Endodermal cell (in vitro differentiated cells): Measurements from ENCODE around the gene RYK. TPM values are rescaled to one million over a fixed set of nuclear protein-coding genes. Genes with fewer than 3 reads are reported as not detected.

Source experiments
- DNase-seq: peaks from one replicate; pipeline ENCODE4 v3.0.0-alpha.2; 2017
- H3K27ac ChIP-seq: 2 replicates; pipeline ENCODE4 v1.5.1; 2013; ENCODE audit warnings: mild to moderate bottlenecking, low read depth, low read length, moderate library complexity
- H3K27me3 ChIP-seq: 2 replicates; pipeline ENCODE4 v1.6.1; 2013; ENCODE audit warnings: mild to moderate bottlenecking, low read length, moderate library complexity; ENCODE audit not compliant: insufficient read depth, control insufficient read depth, poor library complexity, severe bottlenecking
- H3K36me3 ChIP-seq: 2 replicates; pipeline ENCODE4 v1.7.0; 2013; ENCODE audit warnings: mild to moderate bottlenecking, low read length, moderate library complexity; ENCODE audit not compliant: control insufficient read depth, insufficient read depth
- H3K4me1 ChIP-seq: one replicate; pipeline ENCODE4 v1.7.0; 2013; ENCODE audit warnings: low read length; ENCODE audit not compliant: control insufficient read depth, insufficient read depth
- H3K4me3 ChIP-seq: 2 replicates; pipeline ENCODE4 v1.5.1; 2013; ENCODE audit warnings: mild to moderate bottlenecking, low read length, moderate library complexity
- H3K9ac ChIP-seq: 2 replicates; pipeline ENCODE4 v1.6.1; 2013; ENCODE audit warnings: mild to moderate bottlenecking, low read length, moderate library complexity; ENCODE audit not compliant: poor library complexity, severe bottlenecking; ENCODE audit errors: extremely low read depth
- H3K9me3 ChIP-seq: 2 replicates; pipeline ENCODE4 v1.6.1; 2013; ENCODE audit warnings: mild to moderate bottlenecking, low read length, moderate library complexity; ENCODE audit not compliant: control insufficient read depth
- H3K27ac Mint-ChIP-seq: 2 replicates; pipeline ENCODE4 v1.8.0; 2020; ENCODE audit warnings: mixed read lengths
- H3K27me3 Mint-ChIP-seq: 2 replicates; pipeline ENCODE4 v1.8.0; 2021; ENCODE audit warnings: mild to moderate bottlenecking, mixed read lengths; ENCODE audit not compliant: insufficient read depth
- H3K36me3 Mint-ChIP-seq: 2 replicates; pipeline ENCODE4 v1.8.0; 2020; ENCODE audit warnings: low read depth, mixed read lengths
- H3K4me1 Mint-ChIP-seq: 2 replicates; pipeline ENCODE4 v1.8.0; 2020; ENCODE audit warnings: mixed read lengths
- H3K4me3 Mint-ChIP-seq: 2 replicates; pipeline ENCODE4 v1.8.0; 2020; ENCODE audit warnings: mild to moderate bottlenecking, moderate library complexity, mixed read lengths
- H3K9me3 Mint-ChIP-seq: 2 replicates; pipeline ENCODE4 v1.8.0; 2020; ENCODE audit warnings: mild to moderate bottlenecking, mixed read lengths
- WGBS, 2 experiments: methylation state at CpG; one replicate each; pipeline versions ENCODE4 v1.1.5 to v1.1.7; 2013; ENCODE audit warnings: missing lambda C conversion rate in 2 of 2, mixed read lengths in 1 of 2; ENCODE audit not compliant: insufficient coverage in 1 of 2, insufficient read length in 1 of 2; 5-methylcytosine and 5-hydroxymethylcytosine counted together
- total RNA-seq, 2 donors: library from RNA; stranded (reverse); fragmentation: NEBNext Ultra II Directional in 1 of 2; extraction: Animal tissue kit (Norgen Biotek cat#: 25700) in 1 of 2; gene quantifications; 2 replicates in 1 of 2; 3 replicates in 1 of 2; pipeline ENCODE4 v1.2.1, GENCODE V29; 2021
- TF ChIP-seq, protein P1 (sequence below): fragments of 200-600 bp; sonication (generic); conservative IDR thresholded peaks from 2 replicates; pipeline ENCODE4 v1.5.0; 2021; ENCODE audit warnings: antibody characterized with exemption, mild to moderate bottlenecking

Gene RYK
- total RNA-seq, 2 donors from 2014 or later = 79.2 to 85.5 TPM

DNA sequence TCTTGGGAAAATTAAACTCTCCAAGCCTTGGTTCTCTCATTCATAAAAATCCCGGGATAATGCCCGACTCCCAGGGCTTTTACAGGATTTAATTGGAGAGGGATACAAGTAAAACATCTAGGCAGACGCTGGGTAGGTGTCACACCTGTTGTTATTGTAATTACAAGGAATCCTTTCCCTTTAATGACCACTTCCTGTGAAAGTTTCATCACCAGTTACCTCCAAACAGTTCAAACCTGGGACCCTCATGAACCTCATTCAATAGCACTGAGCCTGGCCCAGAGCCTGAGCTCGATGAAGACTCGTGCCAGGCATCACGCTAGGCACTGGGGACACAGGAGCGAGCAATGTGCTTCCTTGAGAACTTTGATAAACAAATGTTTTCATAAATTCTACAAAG is 2.1 kb upstream of the RYK start:
- 71 to 83% methylated on average over 7 of the region's 7 CpGs for whole genome bisulfite sequencing, 2 experiments

DNA sequence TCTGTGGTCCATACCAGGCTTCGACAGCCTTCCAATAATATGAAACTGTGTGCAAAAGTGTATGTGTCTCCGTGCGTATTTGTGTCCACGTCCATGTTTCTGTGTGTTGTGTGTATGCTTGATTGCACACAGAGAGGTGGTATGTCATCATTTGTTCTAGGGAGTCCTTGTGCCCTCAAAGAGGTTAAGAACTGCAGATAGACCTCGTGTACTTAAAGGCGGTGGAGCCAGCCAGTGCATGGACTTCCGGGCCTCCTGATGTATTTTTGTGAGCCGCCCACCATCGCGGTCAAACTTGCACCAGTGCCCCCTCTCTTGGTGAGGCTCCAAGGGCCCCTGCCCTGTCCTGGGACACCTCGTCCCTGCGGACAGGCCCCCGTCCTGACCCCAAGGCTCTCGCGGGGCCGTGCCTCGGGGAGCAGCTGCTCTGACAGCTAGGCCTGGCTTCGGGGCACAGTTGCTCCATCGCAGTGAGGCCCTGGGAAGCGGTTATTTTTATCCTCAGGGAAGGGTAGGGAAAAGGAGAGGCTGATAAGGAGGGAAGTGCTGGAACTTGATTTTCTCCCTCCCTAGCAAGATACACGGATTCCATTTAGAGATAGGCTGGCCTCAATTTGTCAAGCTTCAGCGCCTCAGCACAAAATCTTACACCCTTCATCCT is 1.2 kb upstream of the RYK start:
- Mint-ChIP-seq H3K4me1 (peaks cover 31% of the 10 kb centered on the region), H3K27ac (peak overlapping the region; percentile 79), H3K4me3 (peak overlapping the region; percentile 85), H3K36me3 (peaks cover 8% of the 10 kb centered on the region), H3K27me3 (no peaks in the 10 kb centered on the region), H3K9me3 (peaks cover 7% of the 10 kb centered on the region)
- peaks cover 12% of the 10 kb centered on the region for H3K9me3 ChIP-seq
- no peaks in the 10 kb centered on the region for H3K27me3 ChIP-seq
- 78 to 88% methylated on average over 13 to 22 of the region's 22 CpGs for WGBS, 2 experiments
- no peak overlapping the region for H3K27ac ChIP-seq
- peaks cover 11% of the 10 kb centered on the region for H3K4me1 ChIP-seq
- DNase-seq = peak; percentile 70
- H3K4me3 ChIP-seq = peak overlapping the region; percentile 28
- peaks cover 6% of the 10 kb centered on the region for H3K36me3 ChIP-seq
- no peak overlapping the region for H3K9ac ChIP-seq
- TF ChIP-seq, protein P1, sequence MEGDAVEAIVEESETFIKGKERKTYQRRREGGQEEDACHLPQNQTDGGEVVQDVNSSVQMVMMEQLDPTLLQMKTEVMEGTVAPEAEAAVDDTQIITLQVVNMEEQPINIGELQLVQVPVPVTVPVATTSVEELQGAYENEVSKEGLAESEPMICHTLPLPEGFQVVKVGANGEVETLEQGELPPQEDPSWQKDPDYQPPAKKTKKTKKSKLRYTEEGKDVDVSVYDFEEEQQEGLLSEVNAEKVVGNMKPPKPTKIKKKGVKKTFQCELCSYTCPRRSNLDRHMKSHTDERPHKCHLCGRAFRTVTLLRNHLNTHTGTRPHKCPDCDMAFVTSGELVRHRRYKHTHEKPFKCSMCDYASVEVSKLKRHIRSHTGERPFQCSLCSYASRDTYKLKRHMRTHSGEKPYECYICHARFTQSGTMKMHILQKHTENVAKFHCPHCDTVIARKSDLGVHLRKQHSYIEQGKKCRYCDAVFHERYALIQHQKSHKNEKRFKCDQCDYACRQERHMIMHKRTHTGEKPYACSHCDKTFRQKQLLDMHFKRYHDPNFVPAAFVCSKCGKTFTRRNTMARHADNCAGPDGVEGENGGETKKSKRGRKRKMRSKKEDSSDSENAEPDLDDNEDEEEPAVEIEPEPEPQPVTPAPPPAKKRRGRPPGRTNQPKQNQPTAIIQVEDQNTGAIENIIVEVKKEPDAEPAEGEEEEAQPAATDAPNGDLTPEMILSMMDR = no peak

More for the DNA sequence above, 2.1 kb upstream of the RYK start:
- Histone ChIP-seq H3K4me3 (no peak overlapping the region), H3K9ac (no peak overlapping the region), H3K27ac (no peak overlapping the region), H3K4me1 (peaks cover 11% of the 10 kb centered on the region), H3K27me3 (no peaks in the 10 kb centered on the region), H3K9me3 (peaks cover 3% of the 10 kb centered on the region), H3K36me3 (peaks cover 2% of the 10 kb centered on the region)
- H3K27ac Mint-ChIP-seq = peak overlapping the region; percentile 79
- peaks cover 4% of the 10 kb centered on the region for H3K36me3 Mint-ChIP-seq
- H3K4me1 Mint-ChIP-seq = peaks cover 31% of the 10 kb centered on the region
- H3K9me3 Mint-ChIP-seq = no peaks in the 10 kb centered on the region
- peak; percentile 69 for DNase-seq
- TF ChIP-seq, protein P1 = no peak
- H3K27me3 Mint-ChIP-seq = no peaks in the 10 kb centered on the region
- H3K4me3 Mint-ChIP-seq = no peak overlapping the region

DNA sequence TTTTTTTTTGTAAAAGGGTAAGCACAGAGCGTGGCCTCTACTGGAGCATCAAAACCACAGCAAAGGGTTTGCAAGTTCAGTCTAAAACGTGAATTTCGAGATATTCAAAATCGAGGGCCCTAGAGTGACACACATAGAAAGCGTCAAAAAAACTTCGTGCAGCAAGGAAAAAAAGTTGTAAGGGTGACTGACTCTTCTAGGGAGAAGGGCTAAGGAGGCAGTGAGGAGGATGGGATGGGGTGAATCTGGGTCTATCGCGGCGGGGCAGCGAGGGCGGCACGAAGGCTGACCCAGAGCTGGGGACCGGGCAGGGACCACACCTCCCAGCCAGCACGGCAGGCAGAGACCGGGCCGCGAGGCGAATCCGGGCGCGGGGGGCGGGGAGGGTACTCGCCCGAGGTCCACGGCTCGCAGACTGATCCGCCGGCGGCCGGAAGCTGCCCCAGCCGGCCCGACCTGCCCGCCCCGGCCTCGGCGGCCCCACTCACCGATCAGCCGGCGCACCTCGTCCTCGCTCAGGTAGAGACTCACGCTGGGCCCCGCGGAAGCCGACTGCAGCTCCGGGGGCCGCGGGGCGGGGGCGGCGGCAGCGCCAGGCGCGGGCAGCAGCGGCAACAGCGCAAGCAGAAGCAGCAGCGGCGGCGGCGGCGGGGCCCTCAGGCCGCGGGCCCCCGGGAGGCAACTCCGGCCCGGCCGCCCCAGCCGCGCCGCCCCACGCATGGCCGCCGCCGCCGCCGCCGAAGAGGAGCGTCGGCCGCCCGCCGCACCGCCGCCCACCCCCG is 533 bp downstream of the RYK start:
- peak; percentile 84 for DNase-seq
- 0 to 3% methylated on average over 11 to 85 of the region's 85 CpGs for WGBS, 2 experiments
- peaks cover 19% of the 10 kb centered on the region for H3K9me3 ChIP-seq
- TF ChIP-seq, protein P1 = no peak
- peaks cover 8% of the 10 kb centered on the region for H3K36me3 ChIP-seq
- H3K4me1 Mint-ChIP-seq = peaks cover 34% of the 10 kb centered on the region
- peak overlapping the region; percentile 54 for H3K27ac ChIP-seq
- H3K4me3 ChIP-seq = peak overlapping the region; percentile 88
- H3K27ac Mint-ChIP-seq = peak overlapping the region; percentile 90
- no peaks in the 10 kb centered on the region for H3K27me3 ChIP-seq
- peak overlapping the region; percentile 62 for H3K9ac ChIP-seq
- H3K36me3 Mint-ChIP-seq = peaks cover 17% of the 10 kb centered on the region
- H3K4me1 ChIP-seq = peaks cover 11% of the 10 kb centered on the region
- H3K4me3 Mint-ChIP-seq = peak overlapping the region; percentile 85
- H3K9me3 Mint-ChIP-seq = peaks cover 10% of the 10 kb centered on the region
- no peaks in the 10 kb centered on the region for H3K27me3 Mint-ChIP-seq
